Globus pallidus (tissue), 1 donor: ENCODE data around the gene HYOU1.
"Not testable (repeated sequence)": the region's sequence is repeated elsewhere in the genome, so short reads cannot be mapped to it uniquely, and the experiment has no call there.

Source experiments
- DNase-seq: peaks from one replicate; pipeline ENCODE4 v3.0.0-alpha.2; 2015; ENCODE audit warnings: low spot score

HYOU1 gene

GRCh38 chr11:119084663-119085436 lies 27.8 kb upstream of the HYOU1 start, which contains the start of gene HMBS:
Gene HMBS, plus strand, starts transcription at chr11:119084881. Its CDS starts 153 bp downstream, at chr11:119085034.
- peak; percentile 98 for DNase-seq

GRCh38 chr11:119081682-119082260 lies 24.8 kb upstream of the HYOU1 start:
- DNase-seq = peak; percentile 91

DNA sequence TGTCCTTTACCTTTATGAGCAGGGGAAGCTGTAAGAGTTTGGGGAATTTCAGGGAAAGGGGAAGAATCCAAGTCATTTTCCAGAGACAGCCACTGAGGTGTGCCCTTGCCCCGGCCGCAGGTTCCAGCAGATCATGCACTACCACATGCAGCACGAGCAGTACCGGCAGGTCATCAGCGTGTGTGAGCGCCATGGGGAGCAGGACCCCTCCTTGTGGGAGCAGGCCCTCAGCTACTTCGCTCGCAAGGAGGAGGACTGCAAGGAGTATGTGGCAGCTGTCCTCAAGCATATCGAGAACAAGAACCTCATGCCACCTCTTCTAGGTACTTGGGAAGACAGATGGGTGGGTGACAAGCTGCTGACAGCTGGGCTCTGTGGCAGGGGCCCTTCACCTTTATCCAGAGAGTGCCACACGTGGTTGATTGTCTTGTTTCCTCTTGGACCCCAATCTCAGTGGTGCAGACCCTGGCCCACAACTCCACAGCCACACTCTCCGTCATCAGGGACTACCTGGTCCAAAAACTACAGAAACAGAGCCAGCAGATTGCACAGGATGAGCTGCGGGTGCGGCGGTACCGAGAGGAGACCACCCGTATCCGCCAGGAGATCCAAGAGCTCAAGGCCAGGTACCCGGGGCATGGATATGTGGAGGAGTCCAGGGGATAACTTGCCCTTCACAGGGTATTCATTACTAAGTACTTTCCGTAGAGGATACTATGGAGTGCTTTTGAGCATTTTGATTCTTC lies 21.8 kb upstream of the HYOU1 start:
- DNase-seq = no peak

GRCh38 chr11:119077839-119078238 lies 20.8 kb upstream of the HYOU1 start:
- no peak for DNase-seq

- DNase-seq = peak; percentile 96
Measured at GRCh38 chr11:119067371-119068222, 10.6 kb upstream of the HYOU1 start, which contains the start of gene VPS11. Gene VPS11, plus strand, starts transcription at chr11:119067818. Its CDS starts 6 bp downstream, at chr11:119067824.

- DNase-seq = no peak
Measured at GRCh38 chr11:119065369-119065768, 8.4 kb upstream of the HYOU1 start.

- no peak for DNase-seq
Measured at GRCh38 chr11:119062779-119063178, 5.8 kb upstream of the HYOU1 start.

- DNase-seq = no peak
Measured at GRCh38 chr11:119061256-119061655, 4.3 kb upstream of the HYOU1 start.

- DNase-seq = not testable (repeated sequence)
Measured at GRCh38 chr11:119059128-119059527, 2.1 kb upstream of the HYOU1 start.

GRCh38 chr11:119056421-119056999 lies 495 bp downstream of the HYOU1 start:
- DNase-seq = no peak

DNA sequence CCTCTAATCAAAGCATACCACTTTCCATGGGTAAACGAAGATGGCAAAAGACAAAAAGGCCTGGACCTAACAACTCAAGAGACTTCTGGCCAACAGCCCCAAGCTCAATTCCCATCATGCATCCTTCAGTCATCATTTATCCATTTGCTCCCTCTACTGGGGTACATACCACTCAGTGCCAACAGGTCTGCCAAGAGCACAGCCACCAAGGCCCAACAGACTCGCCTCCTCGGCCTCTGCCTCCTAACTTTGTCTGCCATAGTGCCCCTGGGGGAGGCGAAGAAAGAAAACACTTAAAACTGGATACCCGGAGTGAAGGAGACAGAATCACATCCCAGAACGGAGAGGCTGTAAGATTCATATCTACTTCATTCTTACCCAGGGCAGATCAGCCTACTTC lies 1.1 kb downstream of the HYOU1 start:
- peak; percentile 26 for DNase-seq

DNA sequence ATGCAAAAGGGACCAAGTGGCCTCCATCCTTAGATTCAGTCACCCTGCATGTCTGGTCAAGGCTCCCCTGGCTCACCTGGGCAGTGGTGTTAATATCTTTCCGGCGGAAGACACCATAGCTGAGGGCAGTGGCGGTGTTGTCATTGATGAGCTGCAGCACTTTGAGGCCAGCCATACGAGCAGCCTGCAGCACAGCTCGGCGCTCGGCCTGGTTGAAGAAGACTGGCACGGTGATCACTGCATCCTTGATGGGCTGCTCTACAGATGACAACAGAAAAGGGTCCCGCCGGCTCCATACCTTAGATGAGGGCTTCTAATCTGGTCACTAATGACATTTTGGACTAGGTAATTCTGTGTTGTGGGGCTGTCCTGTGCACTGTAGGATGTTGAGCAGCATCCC lies 2.6 kb downstream of the HYOU1 start:
- DNase-seq = no peak

DNA sequence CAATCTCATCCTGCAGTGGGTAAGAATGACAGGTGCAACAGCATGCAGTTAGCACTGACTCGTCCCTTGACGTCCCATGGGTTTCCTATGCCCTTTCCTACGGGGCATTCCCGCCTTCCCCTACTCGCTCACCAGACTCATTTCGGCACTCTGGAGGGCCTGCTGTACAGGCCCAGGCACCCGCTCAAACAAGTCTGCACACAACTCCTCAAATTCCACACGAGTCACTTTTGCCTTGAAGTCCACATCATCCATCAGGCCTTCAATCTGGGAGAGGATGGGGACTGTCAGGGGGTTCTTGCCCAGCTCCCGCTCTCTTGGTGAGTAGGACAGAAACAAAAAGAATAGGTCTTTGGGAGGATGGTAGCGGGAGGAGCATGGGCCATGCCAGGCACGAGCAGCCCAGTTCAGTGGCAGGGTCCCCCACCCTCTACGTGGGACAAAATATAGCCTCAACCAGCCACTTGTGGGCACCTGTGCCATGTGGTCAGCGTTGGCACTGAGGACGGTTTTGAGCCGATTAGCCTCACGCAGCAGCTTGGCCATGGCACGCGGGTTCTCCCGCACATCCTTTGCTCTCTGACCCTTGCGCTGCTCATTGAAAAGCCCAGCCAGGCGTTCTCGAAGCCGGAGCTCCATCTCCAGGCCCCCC lies 4.7 kb downstream of the HYOU1 start:
- DNase-seq = no peak

GRCh38 chr11:119051440-119052162 lies 5.4 kb downstream of the HYOU1 start:
- DNase-seq = no peak

DNA sequence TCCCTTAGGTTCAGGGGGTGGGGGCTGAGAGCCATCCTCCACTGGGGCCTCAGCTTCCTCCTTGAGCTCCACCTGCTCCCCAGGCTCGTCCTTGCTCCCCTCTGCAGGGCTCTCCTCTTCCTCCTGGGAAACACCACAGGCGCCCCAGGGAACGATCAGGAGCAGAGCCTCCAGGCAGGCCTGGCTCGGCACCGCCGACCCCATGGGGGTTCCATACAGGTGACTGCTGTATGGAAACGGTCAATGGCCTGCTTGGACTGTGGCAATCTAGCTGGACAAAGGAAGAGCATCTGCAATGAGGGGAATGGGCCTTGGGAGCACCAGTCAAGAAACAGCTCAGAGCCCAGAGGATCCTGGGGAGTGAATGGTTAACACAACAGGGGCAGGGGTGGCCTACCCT lies 7.9 kb downstream of the HYOU1 start:
- DNase-seq = no peak

DNA sequence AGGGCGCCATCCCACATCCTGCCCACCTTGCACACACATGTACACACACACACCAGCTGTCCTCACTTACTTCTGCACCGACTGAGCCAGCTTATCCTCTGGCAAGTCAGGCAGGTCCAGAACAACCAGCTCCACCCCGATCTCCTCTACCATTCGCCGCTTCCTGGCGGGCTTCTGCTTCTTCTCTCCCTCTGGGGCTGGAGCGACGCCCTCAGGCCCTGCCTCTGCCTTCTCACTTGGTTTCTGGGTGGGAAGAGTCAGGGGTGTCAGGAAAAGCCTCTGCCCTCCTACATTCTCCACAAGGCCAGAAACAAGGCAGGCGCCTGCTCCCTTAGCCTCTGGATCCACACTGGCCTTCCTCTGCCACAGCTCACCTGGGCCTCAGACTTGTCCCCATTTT lies 8.4 kb downstream of the HYOU1 start:
- no peak for DNase-seq

- no peak for DNase-seq
Measured at GRCh38 chr11:119047205-119047604, 9.8 kb downstream of the HYOU1 start.

GRCh38 chr11:119046489-119046888 lies 10.5 kb downstream of the HYOU1 start:
- DNase-seq = no peak

DNA sequence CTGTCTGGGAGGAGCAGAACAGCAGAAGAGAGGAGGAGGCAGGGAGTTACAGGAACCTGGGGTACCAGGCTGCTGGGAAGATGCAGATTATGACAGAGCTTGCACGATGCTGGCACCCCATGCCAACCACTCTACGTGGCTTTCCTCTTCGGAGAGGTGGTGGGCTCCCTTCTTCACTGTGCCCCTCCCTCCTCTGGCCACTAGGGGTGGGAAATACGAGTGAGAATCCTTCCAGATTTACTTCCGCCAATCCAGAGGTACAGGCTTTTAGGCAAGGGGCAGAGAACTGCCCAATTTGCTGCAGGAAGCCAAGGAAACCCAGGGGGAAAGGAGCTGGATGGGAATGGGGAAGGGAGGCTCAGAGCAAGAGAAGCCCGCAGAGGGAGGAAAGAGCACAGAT lies 12.3 kb downstream of the HYOU1 start:
- no peak for DNase-seq

DNA sequence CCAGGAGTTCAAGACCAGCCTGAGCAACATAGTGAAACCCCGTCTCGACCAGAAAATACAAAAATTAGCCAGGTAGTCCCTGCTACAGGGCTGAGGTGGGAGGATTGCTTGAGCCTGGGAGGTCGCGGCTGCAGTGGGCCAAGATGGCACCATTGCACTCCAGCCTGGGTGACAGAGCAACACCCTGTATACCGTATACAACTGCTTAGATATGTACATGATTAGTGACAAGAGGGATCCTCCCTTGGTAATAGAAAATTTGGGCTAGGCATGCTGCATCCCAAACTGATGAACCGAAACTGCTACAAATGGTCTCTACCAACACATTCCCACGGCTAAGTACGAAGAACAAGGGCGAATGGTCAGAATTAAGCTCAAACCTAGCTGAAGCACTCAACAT lies 14.1 kb downstream of the HYOU1 start:
- no peak for DNase-seq
